PC-3 (cell line): ENCODE measurements around the gene ARFGAP1.

Experiments used
- CTCF ChIP-seq: fragments of 300-600 bp; sonication (generic); conservative IDR thresholded peaks from 2 replicates; pipeline ENCODE4 v1.5.1; 2017; ENCODE audit warnings: antibody characterized with exemption, low read depth, mild to moderate bottlenecking, low read length
- EZH2 ChIP-seq: fragments of 300-600 bp; sonication (generic); IDR thresholded peaks from one replicate; pipeline ENCODE4 v1.6.1; 2017; ENCODE audit warnings: antibody characterized with exemption, mild to moderate bottlenecking, low read length; ENCODE audit not compliant: unreplicated experiment
- EZH2phosphoT487 ChIP-seq: fragments of 300-600 bp; sonication (generic); IDR thresholded peaks from 2 replicates; pipeline ENCODE4 v1.6.1; 2018; ENCODE audit warnings: mild to moderate bottlenecking, antibody characterized with exemption, low read length, borderline replicate concordance

DNA sequence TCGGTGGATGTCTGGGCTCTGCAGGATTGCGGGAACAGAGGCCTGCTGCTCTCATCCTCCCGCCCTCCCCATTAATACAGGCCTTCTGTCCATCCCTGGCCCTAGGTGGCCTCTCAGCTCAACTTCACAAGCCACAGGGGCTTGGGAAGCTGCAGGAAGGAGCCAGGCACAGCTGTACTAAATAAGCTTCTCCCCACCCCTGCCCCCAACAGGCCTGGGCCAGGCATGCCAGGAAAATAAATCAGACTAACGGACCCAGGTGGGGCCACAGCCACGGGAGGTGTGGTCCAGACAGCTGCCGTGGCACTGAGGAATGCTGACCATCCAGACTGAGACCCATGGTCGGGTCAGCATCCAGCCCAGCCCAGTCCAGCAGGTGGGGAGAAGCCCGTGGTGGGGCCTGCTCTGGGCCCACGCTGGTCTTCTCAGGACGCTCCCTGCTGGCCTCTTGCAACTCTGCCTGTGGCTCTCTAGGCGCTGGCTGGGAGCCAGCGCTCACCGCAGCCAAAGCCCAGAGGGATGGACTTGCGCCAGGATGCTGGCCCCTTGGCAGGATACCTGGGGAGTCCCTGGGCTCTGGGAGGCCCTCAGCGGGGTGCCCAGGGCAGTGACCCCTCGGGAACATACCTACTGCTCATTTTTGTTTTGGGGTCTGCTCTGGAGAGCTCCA lies 48.1 kb upstream of the ARFGAP1 start:
- TF ChIP-seq CTCF (peak; percentile 53), EZH2phosphoT487 (no peak), EZH2 (no peak)
